K562 (cell line): Measurements from ENCODE around the gene STX7. TPM values are rescaled to one million over a fixed set of nuclear protein-coding genes. Genes with fewer than 3 reads are reported as not detected.

Experiments
- ATAC-seq: fragments of 200-7000 bp; cut with Tn5 transposase; 3 replicates; pipeline ENCODE4 v1.9.1; 2020; ENCODE audit warnings: moderate library complexity
- BruUV-seq: library from RNA; stranded (reverse); fragments of 400-500 nt; replicated peaks from 2 replicates; lab custom pipeline; 2021; lab: Mats Ljungman, UMichigan
- CTCF ChIA-PET: fragments of 300-600 bp; formaldehyde crosslinking; extraction: SDS; loops from one replicate; lab custom pipeline; 2021; ENCODE audit warnings: low intra/inter-chr PET ratio; lab: Yijun Ruan, JAX
- POLR2A ChIA-PET: fragments of 300-600, 350-650 bp; sonication (Branson Sonifier 250); formaldehyde crosslinking; extraction: SDS; loops from one replicate; lab custom pipeline; 2021; ENCODE audit warnings: antibody characterized with exemption, inconsistent platforms; lab: Yijun Ruan, JAX
- DNase-seq, 4 experiments: peaks; one replicate each; pipeline versions ENCODE4 v3.0.0 to v3.0.0-alpha.2; 2011 to 2018; ENCODE audit warnings: low spot score in 3 of 4, mixed read lengths in 3 of 4; ENCODE audit errors: extremely low read depth in 1 of 4
- FAIRE-seq: peaks from 2 replicates; lab custom pipeline; 2011; peaks lifted over from hg19 to GRCh38; lab: Jason Lieb, UNC
- H2AFZ ChIP-seq: 2 replicates; pipeline ENCODE4 v1.6.0; 2011; ENCODE audit warnings: low read depth, low read length, control low read depth, inconsistent platforms
- H3K27ac ChIP-seq: fragments of 200-600 bp; 3 replicates; pipeline ENCODE4 v1.8.0; 2011; ENCODE audit warnings: low read depth, mild to moderate bottlenecking, control low read depth, inconsistent platforms, low read length, moderate library complexity, mixed read lengths; ENCODE audit errors: extremely low read depth
- H3K27me3 ChIP-seq, 2 experiments: fragments of 300-600 bp in 1 of 2; 2 replicates in 1 of 2; 3 replicates in 1 of 2; pipeline versions ENCODE4 v1.6.0 to v1.8.0; 2011; ENCODE audit warnings: inconsistent platforms in 2 of 2, low read length in 2 of 2, mild to moderate bottlenecking in 1 of 2, mixed read lengths in 1 of 2, moderate library complexity in 1 of 2; ENCODE audit not compliant: control insufficient read depth in 2 of 2, insufficient read depth in 2 of 2
- H3K36me3 ChIP-seq: fragments of 300-600 bp; 3 replicates; pipeline ENCODE4 v1.8.0; 2011; ENCODE audit warnings: mild to moderate bottlenecking, low read length, inconsistent platforms; ENCODE audit not compliant: control insufficient read depth, insufficient read depth
- H3K4me1 ChIP-seq, 2 experiments: fragments of 200-600 bp in 1 of 2; replicated peaks in 1 of 2; 2 replicates in 1 of 2; 3 replicates in 1 of 2; pipeline versions ENCODE4 v1.5.1 to v1.8.0; 2011; ENCODE audit warnings: inconsistent platforms in 2 of 2, low read length in 2 of 2, mild to moderate bottlenecking in 1 of 2, mixed read lengths in 1 of 2, moderate library complexity in 1 of 2; ENCODE audit not compliant: control insufficient read depth in 2 of 2, insufficient read depth in 2 of 2
- H3K4me2 ChIP-seq: 2 replicates; pipeline ENCODE4 v1.6.1; 2011; ENCODE audit warnings: low read length, control low read depth, inconsistent platforms, mixed read lengths; ENCODE audit not compliant: insufficient read depth
- H3K4me3 ChIP-seq: fragments of 200-600 bp; sonication (generic), shearing (Covaris generic); 2 replicates; pipeline ENCODE4 v1.5.1; 2016; ENCODE audit warnings: control low read depth, inconsistent platforms
- H3K79me2 ChIP-seq: fragments of 200-600 bp; 3 replicates; pipeline ENCODE4 v1.8.0; 2011; ENCODE audit warnings: low read length, inconsistent platforms; ENCODE audit not compliant: control insufficient read depth, insufficient read depth
- H3K9ac ChIP-seq, 2 experiments: 2 replicates each; pipeline versions ENCODE4 v1.6.0 to v1.6.1; 2011; ENCODE audit warnings: low read depth in 2 of 2, low read length in 2 of 2, control low read depth in 1 of 2, inconsistent platforms in 1 of 2, mild to moderate bottlenecking in 1 of 2, mixed read lengths in 1 of 2; ENCODE audit not compliant: insufficient read depth in 1 of 2
- H3K9me1 ChIP-seq: one replicate; pipeline ENCODE4 v1.6.0; 2011; ENCODE audit warnings: inconsistent platforms, mild to moderate bottlenecking, low read length, moderate library complexity; ENCODE audit not compliant: control insufficient read depth, insufficient read depth
- H3K9me3 ChIP-seq: replicated peaks from 2 replicates; pipeline ENCODE4 v1.5.1; 2011; ENCODE audit warnings: low read depth, low read length, inconsistent platforms; ENCODE audit not compliant: control insufficient read depth, insufficient read depth
- H4K20me1 ChIP-seq: replicated peaks from 2 replicates; pipeline ENCODE4 v1.6.1; 2011; ENCODE audit warnings: low read length, inconsistent platforms, mixed read lengths; ENCODE audit not compliant: control insufficient read depth, insufficient read depth
- ATF3 ChIP-seq, 2 experiments: fragments of 450-650 bp in 1 of 2; sonication (generic) in 1 of 2; formaldehyde crosslinking in 1 of 2; IDR thresholded peaks in 1 of 2; conservative IDR thresholded peaks in 1 of 2; 2 replicates each; pipeline versions ENCODE4 v1.6.1 to v1.8.1; 2016 to 2023; ENCODE audit warnings: mild to moderate bottlenecking in 2 of 2, moderate library complexity in 2 of 2, inconsistent platforms in 1 of 2, missing genetic modification reagents in 1 of 2
- FOSL1 ChIP-seq: fragments of 200-800 bp; sonication (Bioruptor generic); conservative IDR thresholded peaks from 2 replicates; pipeline ENCODE4 v1.6.1; 2016; ENCODE audit warnings: missing genetic modification characterization, missing compliant biosample characterization
- SPI1 ChIP-seq: IDR thresholded peaks from 2 replicates; pipeline ENCODE4 v1.6.1; 2011; ENCODE audit warnings: low read depth, low read length, control low read depth, borderline replicate concordance
- ZNF79 ChIP-seq: fragments of 250-450 bp; sonication (Bioruptor Pico); IDR thresholded peaks from 2 replicates; pipeline ENCODE4 v1.4.0; 2020; ENCODE audit warnings: low read depth, mild to moderate bottlenecking, moderate library complexity
- WGBS: fragments of 100-300 bp; shearing (Covaris generic); methylation state at CpG from one replicate; pipeline ENCODE4 v1.1.6; 2016; ENCODE audit warnings: low coverage, mixed read lengths; ENCODE audit not compliant: insufficient coverage; ENCODE audit errors: missing lambda C conversion rate; 5-methylcytosine and 5-hydroxymethylcytosine counted together
- in situ Hi-C: fragments of 300-500 bp; cut with MboI; formaldehyde crosslinking; loops from 4 replicates; pipeline ENCODE4 v1.15.0; 2018; ENCODE audit warnings: inconsistent platforms, mixed read lengths
- intact Hi-C: fragments of 100-400 bp; cut with micrococcal nuclease; formaldehyde crosslinking; loops from 2 replicates; pipeline ENCODE4 v1.14.2; 2022
- polyA plus RNA-seq, 8 experiments: library from polyadenylated mRNA; depleted of rRNA in 4 of 8; stranded (reverse) in 5 of 8; unstranded in 3 of 8; fragments of >200 nt; fragmentation: Nextera tagmentation in 2 of 8; fragmentation: Illumina TruSeq in 1 of 8; extraction: Ambion mirVana in 2 of 8; extraction: Trizol in 1 of 8; gene quantifications; 2 replicates each; pipeline versions ENCODE4 v1.2.1 to v1.2.3, GENCODE V29; 2011 to 2014; ENCODE audit warnings: inconsistent platforms in 1 of 8, missing spikeins in 1 of 8
- total RNA-seq, 7 experiments: library from RNA; depleted of rRNA in 6 of 7; stranded (reverse); fragments of >200 nt in 6 of 7; fragmentation: Illumina TruSeq in 2 of 7; extraction: Trizol in 2 of 7; gene quantifications; 2 replicates each; pipeline versions ENCODE4 v1.2.1 to v1.2.3, GENCODE V29; 2011 to 2021; ENCODE audit warnings: low replicate concordance in 1 of 7

STX7 gene
- total and polyA plus RNA-seq, 9 of the 15 experiments (the other 6 are each of a cell fraction or from before 2014, with no cell fraction given): 13.0 to 34.4 (median 25.3) TPM

DNA sequence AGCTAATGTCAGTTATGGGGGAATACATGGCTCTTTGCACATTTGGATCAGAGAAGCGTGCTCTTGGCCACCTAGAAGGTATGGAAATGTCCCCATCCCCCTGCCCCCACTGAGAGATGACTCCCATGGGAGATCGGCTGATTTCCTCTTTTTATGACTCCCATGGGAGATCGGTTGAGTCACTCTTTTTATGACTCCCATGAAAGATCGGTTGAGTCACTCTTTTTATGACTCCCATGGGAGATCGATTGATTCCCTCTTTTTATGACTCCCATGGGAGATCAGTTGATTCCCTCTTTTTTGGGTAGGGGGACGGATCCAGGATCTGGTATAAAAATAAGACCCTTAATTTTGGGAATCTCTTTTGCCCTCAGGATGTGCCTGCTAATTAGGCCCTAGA lies 14.9 kb upstream of the STX7 start:
- Histone ChIP-seq H3K9ac (no peak overlapping the region), H4K20me1 (no peaks in the 10 kb centered on the region), H3K27ac (no peak overlapping the region), H3K4me1 (no peaks in the 10 kb centered on the region; a peak in 1 of 5 replicates), H3K36me3 (no peaks in the 10 kb centered on the region), H3K27me3 (peaks cover 9 to 10% of the 10 kb centered on the region in 2 experiments; a peak in 4 of 5 replicates), H2AFZ (no peak overlapping the region), H3K4me2 (no peak overlapping the region), H3K4me3 (no peak overlapping the region), H3K9me1 (no peaks in the 10 kb centered on the region), H3K9me3 (no peaks in the 10 kb centered on the region), H3K79me2 (no peaks in the 10 kb centered on the region)
- intact Hi-C loops (loop anchor here (10.0 kb wide), 1 partner anchor 1387 kb away; no protein-coding TSS in a partner anchor), in situ Hi-C loops (loop anchor here (25.0 kb wide), 2 partner anchors 235 to 1010 kb away; partner anchors contain the start of gene VNN2)
- FAIRE-seq (no peak), DNase-seq (no peak), ATAC-seq (no peak)
- no TSS peak for BruUV-seq
- ChIA-PET POLR2A (no interaction called here), CTCF (interaction anchor here (0.7 kb wide), 1 partner anchor 1409 kb away, joined by 3 read pairs; no protein-coding TSS in a partner anchor)
- TF ChIP-seq FOSL1 (tag) (peak; percentile 65), ATF3 (IDR thresholded peaks at IDR 0.05) (peak; percentile 55), ATF3 (CRISPR knock-in tag; conservative IDR thresholded peaks at IDR 0.05) (no peak), SPI1 (peak; percentile 18; the same call in 1 of the 2 replicates), ZNF79 (no peak)
- 3% methylated on average over 6 of the region's 6 CpGs for WGBS
